ENCODE data around the gene FIBP.

FIBP gene

GRCh38 chr11:65915821-65916251 is 27.6 kb upstream of the FIBP start:
- DNase-seq (ENCODE audit: low read depth), result no peak
- TF ChIP-seq CTCF (IDR thresholded peaks at IDR 0.05; ENCODE audit: low read depth, low read length, missing control alignments), result no peak
- H3K4me3 ChIP-seq (ENCODE audit: low read depth, low read length), result no peak overlapping the region

- TF ChIP-seq CTCF (IDR thresholded peaks at IDR 0.05; ENCODE audit: low read depth, low read length, missing control alignments), result no peak
- H3K4me3 ChIP-seq (ENCODE audit: low read depth, low read length), result no peak overlapping the region
- no peak for DNase-seq (ENCODE audit: low read depth)
Measured at GRCh38 chr11:65915101-65915820, 27.0 kb upstream of the FIBP start.

GRCh38 chr11:65912845-65913244 is 24.6 kb upstream of the FIBP start:
- TF ChIP-seq CTCF (IDR thresholded peaks at IDR 0.05; ENCODE audit: low read depth, low read length, missing control alignments), result no peak
- DNase-seq (ENCODE audit: low read depth), result no peak
- no peak overlapping the region for H3K4me3 ChIP-seq (ENCODE audit: low read depth, low read length)

- H3K4me3 ChIP-seq (ENCODE audit: low read depth, low read length), result no peak overlapping the region
- peak; percentile 5 for TF ChIP-seq CTCF (IDR thresholded peaks at IDR 0.05; ENCODE audit: low read depth, low read length, missing control alignments)
- DNase-seq (ENCODE audit: low read depth), result no peak
Measured at GRCh38 chr11:65911682-65912568, 23.7 kb upstream of the FIBP start.

- no peak overlapping the region for H3K4me3 ChIP-seq (ENCODE audit: low read depth, low read length)
- DNase-seq (ENCODE audit: low read depth), result no peak
- no peak for TF ChIP-seq CTCF (IDR thresholded peaks at IDR 0.05; ENCODE audit: low read depth, low read length, missing control alignments)
Measured at GRCh38 chr11:65907878-65908277, 19.6 kb upstream of the FIBP start.

- no peak for DNase-seq (ENCODE audit: low read depth)
- TF ChIP-seq CTCF (IDR thresholded peaks at IDR 0.05; ENCODE audit: low read depth, low read length, missing control alignments), result no peak
- no peak overlapping the region for H3K4me3 ChIP-seq (ENCODE audit: low read depth, low read length)
Measured at GRCh38 chr11:65906602-65907001, 18.3 kb upstream of the FIBP start.
